Left renal cortex interstitium (tissue), 4 donors: ENCODE data around the gene GREB1L. TPM values are rescaled to one million over a fixed set of nuclear protein-coding genes. Genes with fewer than 3 reads are reported as not detected.
A peak's percentile ranks its signal among the peaks of the same experiment; 100 is the strongest.

Experiments
- DNase-seq, 4 donors: peaks; one replicate each; pipeline ENCODE4 v3.0.0-alpha.2; 2013; ENCODE audit warnings: low read depth in 4 of 4, low spot score in 2 of 4, missing footprints in 1 of 4
- polyA plus RNA-seq, 4 donors: library from polyadenylated mRNA; unstranded; fragments of 120-200 nt; gene quantifications; one replicate each; pipeline ENCODE4 v1.2.1, GENCODE V29; 2013; ENCODE audit not compliant: insufficient read length in 4 of 4

The GREB1L gene
- polyA plus RNA-seq, 4 donors: 2.1 to 4.3 (median 3.1) TPM

- DNase-seq: no peak
Observed at GRCh38 chr18:21472741-21473140, 230.7 kb downstream of the GREB1L start.

- no peak for DNase-seq
Observed at GRCh38 chr18:21474621-21475020, 232.6 kb downstream of the GREB1L start.

GRCh38 chr18:21479721-21480120 is 237.7 kb downstream of the GREB1L start:
- no peak for DNase-seq

GRCh38 chr18:21481739-21482138 is 239.7 kb downstream of the GREB1L start:
- no peak for DNase-seq

DNA sequence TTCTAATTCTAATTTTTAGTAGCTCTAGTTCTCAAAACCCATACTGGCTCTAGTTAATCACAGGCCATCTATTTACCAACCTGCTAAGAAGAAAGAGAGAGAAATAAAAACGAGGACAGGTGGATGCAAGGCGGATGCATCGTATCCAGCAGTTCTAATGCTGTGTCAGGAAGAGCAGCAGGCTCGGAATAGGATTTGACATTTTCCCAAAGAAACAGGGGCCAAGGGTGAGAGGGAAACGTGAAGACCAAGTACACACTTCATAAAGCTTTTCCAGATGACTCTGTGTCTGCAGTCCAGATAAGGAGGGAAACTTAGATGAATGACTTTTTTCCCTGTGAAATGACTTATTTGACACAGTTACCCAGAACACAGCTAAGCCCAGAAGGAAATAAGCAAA is 241.0 kb downstream of the GREB1L start:
- no peak for DNase-seq

GRCh38 chr18:21484851-21485636 is 243.0 kb downstream of the GREB1L start:
- DNase-seq: no peak

DNA sequence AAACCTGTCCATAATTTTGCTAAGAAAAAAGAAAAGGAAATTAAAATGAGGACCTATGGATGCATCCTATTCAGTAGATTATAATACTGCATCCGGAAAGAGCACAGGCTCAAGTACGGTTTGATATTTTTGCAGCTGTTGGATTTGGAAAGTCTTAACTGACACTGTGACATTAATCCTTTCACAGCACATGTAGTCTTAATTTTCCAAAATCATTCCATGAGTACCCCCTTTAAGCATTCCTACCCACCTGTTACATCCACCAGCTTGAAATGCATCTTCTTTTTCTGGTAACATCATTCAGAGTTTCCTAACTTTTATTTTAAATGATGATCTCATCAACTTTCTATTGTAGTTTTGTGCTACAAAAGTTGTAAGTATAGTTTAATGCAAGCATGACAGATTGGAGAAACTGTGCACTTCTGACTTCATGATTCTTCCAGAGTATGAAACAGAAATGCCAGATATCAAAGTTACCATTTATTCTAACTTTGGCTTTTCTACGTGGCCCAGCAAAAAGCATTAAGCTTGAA is 244.9 kb downstream of the GREB1L start:
- no peak for DNase-seq

- peak in 1 of 4 donors; percentile 46 for DNase-seq
Observed at GRCh38 chr18:21489119-21489750, 247.2 kb downstream of the GREB1L start.

GRCh38 chr18:21489919-21490495 is 248.0 kb downstream of the GREB1L start:
- no peak for DNase-seq

- no peak for DNase-seq
Observed at GRCh38 chr18:21490748-21491147, 248.7 kb downstream of the GREB1L start.

DNA sequence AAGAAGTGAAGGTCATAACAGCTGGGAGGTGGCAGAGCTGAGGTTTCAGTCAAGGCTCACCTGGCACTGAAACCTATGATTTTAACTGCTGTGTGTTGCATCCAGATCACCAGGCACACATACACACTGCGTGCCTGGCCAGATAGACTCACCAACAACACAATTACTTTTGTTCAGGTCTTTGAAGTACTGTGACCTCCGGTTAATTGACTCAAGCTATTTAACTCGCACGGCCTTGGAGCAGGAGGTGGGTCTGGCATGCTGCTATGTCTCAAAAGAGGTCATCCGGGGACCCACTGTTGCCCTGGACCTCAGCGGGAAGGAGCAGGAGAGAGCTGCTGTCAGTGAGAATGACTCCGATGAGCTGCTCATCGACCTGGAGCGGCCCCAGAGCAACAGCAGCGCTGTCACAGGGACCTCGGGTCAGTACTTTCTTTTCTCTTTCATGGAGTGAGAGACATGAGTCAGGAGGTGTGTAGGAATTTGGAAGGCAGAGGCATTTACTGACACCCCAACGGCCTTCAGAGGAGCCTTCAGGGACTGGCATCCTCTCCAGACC is 254.3 kb downstream of the GREB1L start:
- no peak for DNase-seq

DNA sequence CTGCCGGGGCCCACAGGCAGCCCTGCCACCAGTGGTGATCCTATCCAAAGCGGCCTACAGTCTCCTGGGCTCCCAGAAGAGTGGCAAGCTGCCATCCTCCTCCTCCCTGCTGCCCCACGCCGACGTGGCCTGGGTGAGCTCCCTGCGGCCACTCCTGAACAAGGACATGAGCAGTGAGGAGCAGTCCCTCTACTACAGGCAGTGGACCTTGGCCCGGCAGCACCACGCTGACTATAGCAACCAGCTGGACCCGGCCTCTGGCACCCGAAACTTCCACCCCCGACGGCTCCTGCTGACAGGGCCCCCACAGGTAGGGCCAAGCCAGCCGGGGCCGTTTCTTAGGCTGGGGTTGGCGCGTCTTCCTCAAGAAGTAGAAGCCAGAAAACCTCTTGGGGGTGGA is 258.0 kb downstream of the GREB1L start:
- no peak for DNase-seq

DNA sequence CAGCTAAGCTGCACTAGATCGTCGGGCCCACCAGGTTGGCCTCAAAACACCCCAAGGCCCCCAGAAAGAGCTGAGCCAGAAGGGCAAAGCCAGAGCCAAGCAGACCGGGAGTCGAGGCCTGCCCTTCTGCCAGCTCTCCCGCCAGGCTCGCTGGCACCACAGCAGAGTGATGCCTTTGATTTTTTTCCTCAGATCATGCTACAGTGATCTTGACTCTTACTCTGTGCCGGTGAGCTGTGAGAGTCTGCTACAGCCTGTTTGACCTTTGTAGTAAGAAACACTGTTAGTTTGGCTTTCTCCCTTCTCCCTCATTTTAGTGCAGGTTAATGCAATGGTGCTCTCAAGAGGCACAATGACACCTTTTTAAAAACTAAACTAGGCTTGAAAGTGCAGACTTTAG is 260.6 kb downstream of the GREB1L start:
- DNase-seq: no peak

DNA sequence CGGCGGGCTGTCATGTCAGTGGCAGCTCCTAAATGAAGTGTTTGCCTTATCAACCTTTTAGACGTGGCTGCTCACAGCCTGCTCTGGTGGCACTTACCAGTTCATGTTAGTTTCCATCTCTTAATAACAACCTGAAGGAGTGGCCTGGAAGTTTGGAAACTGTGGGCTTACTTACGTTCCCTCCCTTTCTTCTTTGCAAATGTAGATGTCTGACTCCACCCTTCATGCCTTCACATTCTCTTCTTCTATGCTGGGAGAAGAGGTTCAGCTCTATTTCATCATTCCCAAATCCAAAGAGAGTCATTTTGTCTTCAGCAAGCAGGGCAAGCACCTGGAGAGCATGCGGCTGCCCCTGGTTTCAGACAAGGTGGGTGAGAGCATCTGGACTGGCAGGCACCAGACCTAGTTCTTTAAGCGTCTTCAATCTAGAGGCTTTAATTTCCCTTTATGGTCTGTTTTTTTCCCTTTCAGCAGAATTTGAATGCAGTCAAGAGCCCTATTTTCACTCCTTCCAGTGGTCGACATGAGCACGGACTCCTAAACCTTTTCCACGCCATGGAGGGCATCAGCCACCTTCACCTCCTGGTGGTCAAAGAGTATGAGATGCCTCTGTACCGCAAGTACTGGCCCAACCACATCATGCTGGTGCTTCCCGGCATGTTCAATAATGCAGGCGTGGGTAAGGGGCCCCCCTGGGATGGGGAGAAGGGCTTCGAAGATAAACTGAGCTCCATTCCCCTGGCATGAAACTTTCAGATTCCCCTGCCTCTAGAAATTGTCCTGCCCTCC is 266.1 kb downstream of the GREB1L start:
- no peak for DNase-seq

DNA sequence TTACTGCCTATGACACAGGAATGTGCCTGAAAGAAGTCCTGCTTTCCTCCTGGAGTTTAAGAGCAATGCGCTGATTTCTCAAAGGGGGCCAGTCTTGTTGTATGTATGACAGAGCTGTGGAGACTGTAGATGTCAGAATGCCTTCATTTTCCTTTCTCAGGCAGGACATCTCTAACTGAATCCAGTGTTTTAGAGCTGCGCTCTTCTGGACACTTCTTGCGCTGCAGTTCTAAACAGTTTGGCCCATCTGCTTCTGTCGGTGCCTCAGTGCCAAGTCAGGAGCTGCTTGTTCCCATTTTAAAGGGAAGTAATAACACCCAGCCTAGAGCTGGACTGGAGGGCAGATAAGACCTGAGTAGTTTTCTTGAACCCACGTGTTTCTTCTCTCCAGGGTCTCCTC is 267.0 kb downstream of the GREB1L start:
- DNase-seq: no peak

GRCh38 chr18:21513292-21513691 is 271.3 kb downstream of the GREB1L start:
- DNase-seq: no peak

- DNase-seq: no peak
Observed at GRCh38 chr18:21513741-21514140, 271.7 kb downstream of the GREB1L start.

DNA sequence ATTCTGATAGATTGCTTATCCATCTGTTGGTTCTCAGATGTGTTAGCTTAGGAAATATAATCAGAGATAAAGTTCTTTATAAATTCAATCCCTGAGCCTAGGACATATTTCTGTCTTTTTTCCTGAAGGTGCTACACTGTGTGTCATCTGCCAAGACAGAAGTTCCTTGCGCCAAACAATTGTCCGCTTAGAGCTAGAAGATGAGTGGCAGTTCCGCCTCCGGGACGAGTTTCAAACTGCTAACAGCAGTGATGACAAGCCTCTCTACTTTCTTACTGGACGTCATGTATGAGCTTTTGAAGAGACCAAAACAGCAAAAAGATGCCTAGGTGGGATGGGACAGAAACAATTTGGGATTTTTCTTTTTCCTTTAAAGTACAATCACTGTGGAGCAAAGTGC is 280.5 kb downstream of the GREB1L start:
- DNase-seq: no peak

GRCh38 chr18:21525916-21526315 is 283.9 kb downstream of the GREB1L start:
- peak in 1 of 4 donors; percentile 10 for DNase-seq

GRCh38 chr18:21526463-21526862 is 284.4 kb downstream of the GREB1L start:
- DNase-seq: no peak

DNA sequence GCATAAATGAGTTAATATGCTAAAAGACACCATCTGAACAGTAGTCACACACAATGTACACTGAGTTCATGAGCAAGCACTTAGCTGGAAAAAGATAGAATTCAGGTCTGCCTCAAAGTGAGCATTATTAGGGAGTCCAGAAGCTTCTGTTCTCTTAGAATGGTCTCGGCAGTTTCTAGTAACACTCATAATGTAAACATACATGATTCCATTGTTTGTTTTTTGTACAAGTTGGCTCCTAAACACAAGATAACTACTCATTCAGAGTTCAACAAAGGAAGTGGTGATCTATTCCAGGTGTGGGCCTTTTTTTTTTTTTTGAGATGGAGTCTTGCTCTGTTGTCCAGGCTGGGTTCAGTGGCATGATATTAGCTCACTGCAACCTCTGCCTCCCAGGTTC is 292.3 kb downstream of the GREB1L start:
- DNase-seq: no peak
